ENCODE data around the gene CTTN. TPM values are rescaled to one million over a fixed set of nuclear protein-coding genes. Genes with fewer than 3 reads are reported as not detected.

CTTN gene
- total RNA-seq, 2 experiments from 2014 or later: 5.0 to 9.3 TPM

GRCh38 chr11:70409437-70409836, 11.1 kb downstream of the CTTN start:
- no peak overlapping the region for H3K4me2 ChIP-seq (ENCODE audit: low read length)
- no peak for TF ChIP-seq EZH2phosphoT487 (IDR thresholded peaks at IDR 0.05; ENCODE audit: borderline replicate concordance, low read depth, low read length)
- no peaks in the 10 kb centered on the region for H3K36me3 ChIP-seq (ENCODE audit: insufficient read depth, low read length)
- H3K79me2 ChIP-seq (ENCODE audit: insufficient read depth, low read depth, low read length): no peaks in the 10 kb centered on the region
- H4K20me1 ChIP-seq (ENCODE audit: insufficient read depth, low read length): no peaks in the 10 kb centered on the region; the same call in 1 of the 2 replicates
- H2AFZ ChIP-seq (ENCODE audit: low read length): no peak overlapping the region
- BruUV-seq (replicated peaks): no TSS peak
- DNase-seq (ENCODE audit: low spot score): no peak
- POLR2A ChIA-PET: no interaction called here
- H3K27ac ChIP-seq (ENCODE audit: low read depth, low read length, poor library complexity, severe bottlenecking): no peak overlapping the region
- H3K4me3 ChIP-seq (ENCODE audit: low read depth, low read length, poor library complexity, severe bottlenecking): no peak overlapping the region
- H3K4me1 ChIP-seq (ENCODE audit: insufficient read depth, low read length, poor library complexity, severe bottlenecking): no peaks in the 10 kb centered on the region
- CTCF ChIA-PET (ENCODE audit: unreplicated experiment): no interaction called here
- no peaks in the 10 kb centered on the region for H3K9me3 ChIP-seq (ENCODE audit: low read length)
- no peaks in the 10 kb centered on the region for H3K9me2 ChIP-seq (ENCODE audit: insufficient read depth, low read length)
- intact Hi-C loops (cut with micrococcal nuclease; ENCODE audit: unreplicated experiment): no loop called here

GRCh38 chr11:70409871-70410270, 11.5 kb downstream of the CTTN start:
- H3K9me3 ChIP-seq (ENCODE audit: low read length): no peaks in the 10 kb centered on the region
- H3K36me3 ChIP-seq (ENCODE audit: insufficient read depth, low read length): no peaks in the 10 kb centered on the region
- TF ChIP-seq CTCF (conservative IDR thresholded peaks at IDR 0.05; ENCODE audit: low read length): no peak
- TF ChIP-seq EZH2phosphoT487 (IDR thresholded peaks at IDR 0.05; ENCODE audit: borderline replicate concordance, low read depth, low read length): no peak
- H3K27ac ChIP-seq (ENCODE audit: low read depth, low read length, poor library complexity, severe bottlenecking): no peak overlapping the region
- intact Hi-C loops (cut with micrococcal nuclease; ENCODE audit: unreplicated experiment): no loop called here
- no peaks in the 10 kb centered on the region for H3K9me2 ChIP-seq (ENCODE audit: insufficient read depth, low read length)
- CTCF ChIA-PET (ENCODE audit: unreplicated experiment): no interaction called here
- POLR2A ChIA-PET: no interaction called here
- no peaks in the 10 kb centered on the region for H3K79me2 ChIP-seq (ENCODE audit: insufficient read depth, low read depth, low read length)
- H3K4me3 ChIP-seq (ENCODE audit: low read depth, low read length, poor library complexity, severe bottlenecking): no peak overlapping the region
- no peaks in the 10 kb centered on the region for H3K4me1 ChIP-seq (ENCODE audit: insufficient read depth, low read length, poor library complexity, severe bottlenecking)
- BruUV-seq (replicated peaks): no TSS peak
- H2AFZ ChIP-seq (ENCODE audit: low read length): no peak overlapping the region
- H3K4me2 ChIP-seq (ENCODE audit: low read length): no peak overlapping the region
- H4K20me1 ChIP-seq (ENCODE audit: insufficient read depth, low read length): no peaks in the 10 kb centered on the region; the same call in 1 of the 2 replicates
- no peak for DNase-seq (ENCODE audit: low spot score)

- no peaks in the 10 kb centered on the region for H3K9me2 ChIP-seq (ENCODE audit: insufficient read depth, low read length)
- intact Hi-C loops (cut with micrococcal nuclease; ENCODE audit: unreplicated experiment): no loop called here
- no peak overlapping the region for H3K4me2 ChIP-seq (ENCODE audit: low read length)
- CTCF ChIA-PET (ENCODE audit: unreplicated experiment): no interaction called here
- no peaks in the 10 kb centered on the region for H3K9me3 ChIP-seq (ENCODE audit: low read length)
- no peak overlapping the region for H3K4me3 ChIP-seq (ENCODE audit: low read depth, low read length, poor library complexity, severe bottlenecking)
- TF ChIP-seq EZH2phosphoT487 (IDR thresholded peaks at IDR 0.05; ENCODE audit: borderline replicate concordance, low read depth, low read length) (no peak), CTCF (conservative IDR thresholded peaks at IDR 0.05; ENCODE audit: low read length) (no peak)
- H3K79me2 ChIP-seq (ENCODE audit: insufficient read depth, low read depth, low read length): no peaks in the 10 kb centered on the region
- POLR2A ChIA-PET: no interaction called here
- H2AFZ ChIP-seq (ENCODE audit: low read length): no peak overlapping the region
- BruUV-seq (replicated peaks): no TSS peak
- no peak overlapping the region for H3K27ac ChIP-seq (ENCODE audit: low read depth, low read length, poor library complexity, severe bottlenecking)
- no peaks in the 10 kb centered on the region for H3K4me1 ChIP-seq (ENCODE audit: insufficient read depth, low read length, poor library complexity, severe bottlenecking)
- no peaks in the 10 kb centered on the region; the same call in 1 of the 2 replicates for H4K20me1 ChIP-seq (ENCODE audit: insufficient read depth, low read length)
- no peak for DNase-seq (ENCODE audit: low spot score)
- no peaks in the 10 kb centered on the region for H3K36me3 ChIP-seq (ENCODE audit: insufficient read depth, low read length)
Observed at GRCh38 chr11:70410276-70411205, 12.2 kb downstream of the CTTN start.
